ENCODE results near the gene MS4A1.
"Not testable (repeated sequence)": the region's sequence is repeated elsewhere in the genome, so short reads cannot be mapped to it uniquely, and the experiment has no call there.

The MS4A1 gene

DNA sequence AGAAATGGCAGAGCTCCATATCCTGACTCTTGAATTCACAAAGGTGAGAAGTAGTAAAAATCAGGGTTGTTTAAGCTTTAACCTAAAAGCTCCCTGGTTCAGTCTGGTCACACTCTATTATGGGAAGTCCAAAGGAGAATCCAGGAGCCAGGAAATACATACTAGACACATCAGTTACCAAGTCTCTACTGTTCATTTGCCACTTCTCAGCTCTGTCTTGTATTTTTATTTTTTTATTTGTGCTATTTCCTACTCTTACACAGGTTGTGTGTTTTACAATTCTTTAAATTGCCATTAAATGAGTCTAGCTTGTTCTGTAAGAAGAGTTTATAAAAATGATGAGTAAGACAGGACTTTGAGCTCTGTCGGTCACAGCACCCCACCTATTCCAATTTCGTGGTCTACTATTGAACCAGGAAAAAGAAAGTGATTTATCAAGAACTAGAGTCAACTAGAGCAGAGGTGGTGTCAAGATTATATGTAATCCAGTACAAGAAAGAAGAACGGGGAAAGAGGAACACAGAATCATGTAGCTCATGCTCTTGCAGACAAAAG lies 46.7 kb downstream of the MS4A1 start:
- DNase-seq (ENCODE audit: low spot score), result peak; percentile 75

DNA sequence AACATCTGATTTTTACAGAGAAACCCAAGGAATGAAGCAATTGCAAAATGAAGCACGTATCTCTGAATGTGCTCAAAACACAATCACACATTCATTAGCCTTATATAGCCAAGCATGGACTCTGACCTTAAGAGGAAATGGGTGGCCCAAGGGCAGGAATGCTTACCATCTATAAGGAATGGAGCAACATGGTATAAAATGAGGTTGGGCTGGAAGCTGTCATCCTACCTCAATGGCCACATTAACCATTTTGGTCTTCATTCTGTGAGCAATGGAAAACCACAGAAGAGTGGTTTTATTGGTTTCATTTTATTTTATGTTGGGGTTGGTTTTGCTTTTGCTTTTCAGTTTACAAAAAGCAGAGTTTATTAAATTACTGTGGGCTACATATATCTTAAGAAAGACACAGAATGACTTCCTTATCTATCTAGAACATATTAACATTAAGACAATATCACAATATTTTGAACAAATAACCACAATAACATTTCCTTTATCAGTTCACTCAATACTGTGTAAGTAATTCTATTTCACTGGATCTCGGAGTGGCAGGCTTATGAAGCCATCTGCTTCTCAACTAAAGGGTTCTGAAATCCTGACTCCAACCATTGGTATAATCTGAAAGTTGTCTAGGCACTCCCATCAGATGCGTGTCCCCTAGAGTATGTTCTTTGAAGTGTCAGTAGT lies 48.7 kb downstream of the MS4A1 start:
- peak; percentile 52 for DNase-seq (ENCODE audit: low spot score)

DNA sequence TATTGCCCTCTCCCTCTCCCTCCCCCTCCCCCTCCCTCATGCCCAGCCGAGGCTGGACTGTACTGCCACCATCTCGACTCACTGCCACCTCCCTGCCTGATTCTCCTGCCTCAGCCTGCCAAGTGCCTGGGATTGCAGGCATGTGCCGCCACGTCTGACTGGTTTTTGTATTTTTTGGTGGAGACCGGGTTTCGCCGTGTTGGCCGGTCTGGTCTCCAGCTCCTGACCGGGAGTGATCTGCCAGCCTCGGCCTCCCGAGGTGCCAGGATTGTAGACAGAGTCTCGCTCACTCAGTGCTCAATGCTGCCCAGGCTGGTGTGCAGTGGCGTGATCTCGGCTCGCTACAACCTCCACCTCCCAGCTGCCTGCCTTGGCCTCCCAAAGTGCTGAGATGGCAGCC lies 54.0 kb downstream of the MS4A1 start:
- DNase-seq (ENCODE audit: low spot score), result not testable (repeated sequence)

DNA sequence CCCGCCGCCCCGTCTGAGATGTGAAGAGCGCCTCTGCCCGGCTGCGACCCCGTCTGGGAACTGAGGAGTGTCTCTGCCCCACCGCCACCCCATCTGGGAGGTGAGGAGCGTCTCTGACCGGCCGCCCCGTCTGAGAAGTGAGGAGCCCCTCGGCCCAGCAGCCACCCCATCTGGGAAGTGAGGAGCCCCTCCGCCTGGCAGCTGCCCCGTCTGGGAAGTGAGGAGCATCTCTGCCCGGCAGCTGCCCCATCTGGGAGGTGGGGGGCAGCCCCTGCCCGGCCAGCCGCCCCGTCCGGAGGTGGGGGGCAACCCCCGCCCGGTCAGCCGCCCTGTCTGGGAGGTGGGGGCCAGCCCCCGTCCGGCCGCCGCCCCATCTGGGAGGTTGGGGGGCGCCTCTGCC lies 54.6 kb downstream of the MS4A1 start:
- not testable (repeated sequence) for DNase-seq (ENCODE audit: low spot score)

DNA sequence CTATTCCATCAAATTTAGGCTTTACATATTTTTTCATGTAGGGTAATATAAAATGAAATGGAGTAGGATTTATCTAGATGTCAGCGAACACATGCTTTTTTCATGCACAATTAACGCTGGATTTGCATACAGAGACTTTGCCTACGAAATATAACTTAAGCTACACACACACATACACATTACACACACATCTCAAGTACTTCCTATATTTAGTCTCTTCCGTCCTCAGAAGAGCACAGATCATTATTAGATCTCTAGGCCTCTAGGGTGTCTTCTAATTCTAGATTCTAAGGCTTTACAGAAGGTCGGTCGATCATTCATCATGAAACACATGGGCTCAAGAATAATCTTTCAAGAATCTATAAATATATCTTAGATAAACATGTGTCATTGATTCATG lies 55.7 kb downstream of the MS4A1 start:
- no peak for DNase-seq (ENCODE audit: low spot score)

DNA sequence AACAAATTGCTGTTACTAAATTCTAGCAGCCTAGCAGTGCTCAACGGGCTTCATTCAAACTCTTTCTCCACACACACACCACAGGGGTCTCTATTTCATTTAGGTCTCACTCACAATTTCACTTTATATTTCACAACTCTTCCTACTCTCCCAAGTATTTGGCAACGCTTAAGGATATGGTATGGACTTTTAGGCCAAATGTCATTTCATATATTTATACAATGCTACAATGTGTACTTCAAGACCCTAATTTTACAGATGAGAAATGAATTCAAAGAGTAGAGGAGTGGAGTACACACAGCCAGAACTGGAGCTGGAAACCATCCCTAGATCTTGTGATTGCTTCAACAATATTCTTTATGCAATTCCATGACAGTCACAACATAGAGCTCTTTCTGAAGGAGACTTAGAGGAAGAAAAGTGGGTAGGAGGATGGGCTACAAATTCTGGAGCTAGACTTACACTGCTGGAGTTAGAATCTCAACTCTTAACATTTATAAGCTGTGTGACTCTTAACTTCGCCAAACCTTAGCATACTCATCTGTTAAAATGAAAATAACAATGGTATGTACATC lies 57.1 kb downstream of the MS4A1 start:
- DNase-seq (ENCODE audit: low spot score), result no peak

DNA sequence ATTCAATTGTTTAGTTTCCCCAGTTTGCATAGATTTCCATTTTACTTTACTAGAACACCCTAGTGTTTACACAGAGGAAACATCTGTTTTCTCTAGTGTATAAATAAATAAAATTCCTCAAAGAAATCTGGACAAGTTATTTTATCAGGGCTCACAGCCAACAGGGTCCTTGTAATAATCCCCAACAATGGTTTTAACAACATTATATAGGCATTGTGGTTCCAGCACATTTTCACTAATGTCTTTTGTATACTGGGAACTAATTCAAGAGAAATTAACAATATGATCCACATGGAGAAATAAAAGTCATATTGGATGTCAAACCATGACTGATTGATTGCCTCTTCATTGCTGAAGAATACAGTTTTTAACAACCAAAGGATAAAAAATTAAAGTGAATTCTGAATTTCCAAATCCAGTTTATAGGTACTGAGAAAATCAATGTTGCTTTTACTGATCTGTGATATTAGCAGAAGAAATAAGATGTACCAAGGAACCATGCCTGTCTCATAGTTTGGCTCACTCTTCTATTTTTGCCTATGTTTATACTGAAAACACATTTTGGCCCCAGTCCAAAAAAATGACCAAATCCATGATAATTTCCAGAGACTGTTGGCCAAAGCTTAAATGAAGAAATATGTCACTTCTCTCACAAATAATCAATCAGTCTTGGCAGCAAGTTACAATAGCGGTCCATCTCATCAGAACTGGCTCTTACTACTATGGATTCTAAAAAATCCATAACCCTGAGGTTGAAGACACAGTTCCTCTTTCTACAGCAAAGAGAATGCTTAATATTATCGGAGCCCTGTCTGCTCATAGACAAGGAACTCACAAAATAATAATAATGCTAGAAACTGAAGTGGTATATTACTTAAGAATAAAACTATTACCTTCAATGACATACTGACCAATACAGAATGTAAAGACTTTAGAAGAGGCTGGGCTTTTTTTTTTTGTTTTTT lies 58.1 kb downstream of the MS4A1 start:
- DNase-seq (ENCODE audit: low spot score), result no peak

DNA sequence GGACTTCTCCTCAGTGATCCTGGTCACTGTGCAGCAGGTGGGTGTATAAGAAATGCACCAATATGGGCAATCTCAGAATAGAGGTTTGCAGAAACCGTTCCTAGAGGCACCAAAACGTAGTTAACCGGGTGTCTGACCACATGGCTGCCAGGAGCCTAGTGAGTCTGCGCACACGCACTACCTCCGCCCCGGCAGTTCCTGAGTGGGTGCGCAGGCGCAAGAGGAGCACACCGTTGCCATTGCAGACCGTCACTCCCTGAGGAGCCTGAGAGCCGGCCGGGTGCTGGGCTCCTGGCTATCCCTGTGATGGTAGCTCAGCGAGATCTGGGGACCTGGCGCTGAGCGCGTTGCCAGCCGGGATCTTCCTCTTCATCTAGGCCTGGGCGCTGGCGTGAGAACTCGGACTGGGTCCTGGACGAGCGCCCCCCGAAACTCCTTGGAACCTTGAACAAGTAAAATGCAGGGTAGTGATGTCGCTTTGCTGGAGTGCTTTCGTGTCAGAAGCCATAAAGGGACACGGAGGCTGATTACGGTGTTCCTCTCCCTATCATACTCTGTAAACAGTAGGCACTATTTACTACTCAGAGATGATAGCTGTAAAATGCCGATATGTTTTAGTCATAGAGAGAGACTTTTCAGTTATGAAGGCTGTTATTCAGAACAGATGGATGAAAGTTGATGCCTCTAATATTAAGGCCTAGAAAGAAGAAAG lies 59.7 kb downstream of the MS4A1 start, which contains the start of gene MS4A13:
TSS of gene MS4A13 (plus strand) at position 249 of the 712 bp plus-strand sequence. CDS start 2,692 bp downstream, outside the sequence.
- DNase-seq (ENCODE audit: low spot score), result no peak

Data from LoVo (cell line).